Kidney glomerular epithelial cell (primary cell): ENCODE measurements around the gene C10orf71.

Source experiments
- DNase-seq: peaks from one replicate; lab custom pipeline; 2025; lab: John Stamatoyannopoulos, UW

C10orf71 gene

DNA sequence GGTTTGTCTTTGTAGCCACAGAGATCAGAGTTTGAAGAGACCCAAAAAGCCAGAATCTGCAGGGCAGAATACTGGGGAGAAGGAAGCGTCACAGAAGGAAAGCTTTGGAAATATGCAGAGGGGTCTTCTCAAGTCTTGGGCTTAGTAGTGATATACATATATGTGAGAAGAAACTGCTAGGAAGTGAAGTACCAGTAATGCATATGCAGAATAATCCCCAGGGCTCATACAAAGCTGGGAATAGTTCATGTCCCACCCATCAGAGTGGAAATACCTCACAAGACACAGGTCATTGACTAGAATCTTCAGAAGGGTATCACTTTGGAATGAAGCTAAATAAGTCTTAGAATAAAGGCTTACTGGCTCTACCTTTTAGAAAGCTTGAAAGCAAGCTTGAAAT lies 39.6 kb downstream of the C10orf71 start:
- no peak for DNase-seq

- DNase-seq = no peak
These were observed 45.9 kb downstream of the C10orf71 start for GRCh38 chr10:49344840-49345239.

GRCh38 chr10:49347342-49347741 lies 48.4 kb downstream of the C10orf71 start:
- no peak for DNase-seq

DNA sequence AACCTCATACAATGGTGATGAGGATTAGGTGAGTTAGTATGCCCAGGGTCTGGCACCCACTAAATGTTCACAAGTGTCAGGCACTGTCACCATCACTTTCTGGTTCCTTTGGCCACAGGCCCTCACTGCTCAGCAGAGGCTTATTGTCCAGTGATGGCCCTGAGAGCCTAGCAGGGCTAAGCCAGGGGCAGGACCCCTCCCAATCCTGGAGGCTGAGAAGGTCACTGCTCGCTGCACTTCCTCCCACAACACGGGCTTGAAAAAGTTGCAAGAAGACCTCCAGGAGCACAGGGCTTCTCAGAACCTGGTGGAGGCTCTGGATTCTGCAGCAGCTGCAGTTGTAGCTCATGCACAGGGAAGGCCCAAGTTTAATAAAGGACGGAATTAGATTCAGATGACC lies 48.9 kb downstream of the C10orf71 start:
- no peak for DNase-seq

GRCh38 chr10:49348593-49348992 lies 49.6 kb downstream of the C10orf71 start:
- no peak for DNase-seq

- DNase-seq = no peak
These were observed 50.4 kb downstream of the C10orf71 start for GRCh38 chr10:49349390-49349789.

- no peak for DNase-seq
These were observed 51.2 kb downstream of the C10orf71 start for GRCh38 chr10:49350138-49350537.

GRCh38 chr10:49350846-49351532 lies 52.0 kb downstream of the C10orf71 start:
- DNase-seq = no peak

GRCh38 chr10:49351669-49352068 lies 52.7 kb downstream of the C10orf71 start:
- DNase-seq = no peak

GRCh38 chr10:49352323-49352722 lies 53.4 kb downstream of the C10orf71 start:
- no peak for DNase-seq

GRCh38 chr10:49353026-49353894 lies 54.3 kb downstream of the C10orf71 start:
- DNase-seq = no peak

DNA sequence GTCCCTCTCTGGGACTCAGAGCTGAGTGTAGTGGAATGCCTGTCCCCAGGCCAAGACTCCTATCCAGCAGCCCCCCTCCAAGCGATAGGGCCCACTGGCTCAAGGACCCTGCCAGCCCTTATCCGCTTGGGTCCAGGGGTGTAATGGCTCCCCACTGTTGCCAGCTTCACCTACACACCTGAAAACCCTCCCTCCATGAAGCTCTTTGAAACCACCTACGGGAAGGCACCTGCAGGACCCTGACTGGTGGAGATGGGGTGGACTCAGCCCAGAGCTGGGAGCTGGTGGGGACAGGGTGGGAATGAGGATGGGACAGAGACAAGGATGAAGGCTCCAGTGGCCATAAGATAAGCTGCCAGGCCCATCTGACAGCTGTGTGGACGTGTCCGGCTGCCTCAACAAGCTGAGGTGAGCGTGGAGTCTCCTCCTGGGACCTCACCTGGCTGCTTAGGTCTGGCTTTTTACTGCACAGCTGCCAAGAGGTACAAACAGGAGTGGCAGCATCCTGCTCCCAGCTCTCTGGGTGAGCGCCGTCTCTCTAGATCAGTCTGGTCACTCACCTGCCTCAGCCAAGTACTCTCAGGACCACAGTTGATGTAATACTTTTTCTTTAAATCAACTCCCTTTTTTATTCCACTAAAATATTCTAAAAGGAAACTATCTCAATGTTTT lies 55.1 kb downstream of the C10orf71 start:
- DNase-seq = no peak

GRCh38 chr10:49354593-49354992 lies 55.6 kb downstream of the C10orf71 start:
- no peak for DNase-seq

GRCh38 chr10:49355221-49355620 lies 56.3 kb downstream of the C10orf71 start:
- DNase-seq = no peak

GRCh38 chr10:49356181-49356580 lies 57.2 kb downstream of the C10orf71 start:
- DNase-seq = no peak

DNA sequence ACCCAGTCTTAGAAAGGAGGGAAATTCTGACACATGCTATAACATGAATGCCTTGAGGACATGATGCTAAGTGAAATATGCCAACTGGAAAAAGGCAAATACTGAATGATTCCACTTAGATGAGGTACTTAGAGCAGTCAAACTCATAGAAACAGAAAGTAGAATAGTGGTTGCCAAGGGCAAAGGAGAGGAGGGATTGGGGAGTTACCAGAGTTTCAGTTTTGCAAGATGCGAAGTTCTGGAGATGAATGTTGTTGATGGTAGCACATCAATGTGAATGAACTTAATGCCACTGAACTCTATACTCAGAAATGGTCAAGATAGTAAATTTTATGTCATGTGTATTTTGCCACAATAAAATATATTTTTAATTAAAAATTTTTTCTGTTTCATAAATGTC lies 58.0 kb downstream of the C10orf71 start:
- no peak for DNase-seq

GRCh38 chr10:49357910-49358309 lies 58.9 kb downstream of the C10orf71 start:
- no peak for DNase-seq

DNA sequence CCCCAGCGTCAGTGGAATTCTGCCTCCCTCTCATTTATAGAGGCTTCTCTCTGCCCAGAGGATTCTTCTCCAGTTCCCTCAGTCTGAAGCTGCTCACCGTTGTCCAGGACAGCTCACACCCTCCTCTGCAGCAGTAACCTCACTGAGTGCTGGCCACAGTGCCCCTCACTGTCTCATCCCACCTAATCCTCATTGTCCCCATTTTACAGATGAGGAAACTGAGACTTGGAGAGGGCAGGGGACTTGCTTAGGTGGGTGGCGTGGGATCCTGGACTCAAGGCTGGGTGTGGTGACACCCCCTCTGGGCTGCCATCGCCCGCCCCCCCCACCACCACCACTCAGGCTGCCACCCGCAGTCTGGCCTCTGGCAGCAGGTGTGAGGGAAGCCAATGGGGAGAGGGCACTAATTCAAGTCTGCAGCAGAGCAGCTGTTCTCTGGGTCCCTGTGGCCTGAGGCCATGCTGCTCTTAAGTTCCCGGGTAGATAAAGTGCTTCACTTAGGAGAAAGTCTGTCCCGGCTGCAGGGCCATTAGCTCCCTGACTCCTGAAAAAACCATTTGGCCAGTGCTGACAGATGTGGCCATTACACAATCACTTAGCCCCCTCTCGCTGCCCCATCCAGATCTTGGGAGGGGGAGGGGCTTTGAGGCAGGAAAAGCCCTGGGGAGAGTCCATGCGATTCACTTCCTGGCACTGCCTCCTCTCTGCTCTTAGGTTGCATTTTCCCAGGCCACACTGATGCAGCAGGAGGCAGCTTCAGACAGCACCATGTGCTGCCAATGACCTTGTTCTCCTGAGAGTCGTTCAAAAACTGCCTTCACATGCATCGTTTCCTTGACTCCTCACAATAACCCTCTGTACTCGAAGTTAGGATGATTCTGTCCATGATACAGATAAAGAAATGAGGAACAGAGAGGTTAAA lies 60.6 kb downstream of the C10orf71 start:
- no peak for DNase-seq

DNA sequence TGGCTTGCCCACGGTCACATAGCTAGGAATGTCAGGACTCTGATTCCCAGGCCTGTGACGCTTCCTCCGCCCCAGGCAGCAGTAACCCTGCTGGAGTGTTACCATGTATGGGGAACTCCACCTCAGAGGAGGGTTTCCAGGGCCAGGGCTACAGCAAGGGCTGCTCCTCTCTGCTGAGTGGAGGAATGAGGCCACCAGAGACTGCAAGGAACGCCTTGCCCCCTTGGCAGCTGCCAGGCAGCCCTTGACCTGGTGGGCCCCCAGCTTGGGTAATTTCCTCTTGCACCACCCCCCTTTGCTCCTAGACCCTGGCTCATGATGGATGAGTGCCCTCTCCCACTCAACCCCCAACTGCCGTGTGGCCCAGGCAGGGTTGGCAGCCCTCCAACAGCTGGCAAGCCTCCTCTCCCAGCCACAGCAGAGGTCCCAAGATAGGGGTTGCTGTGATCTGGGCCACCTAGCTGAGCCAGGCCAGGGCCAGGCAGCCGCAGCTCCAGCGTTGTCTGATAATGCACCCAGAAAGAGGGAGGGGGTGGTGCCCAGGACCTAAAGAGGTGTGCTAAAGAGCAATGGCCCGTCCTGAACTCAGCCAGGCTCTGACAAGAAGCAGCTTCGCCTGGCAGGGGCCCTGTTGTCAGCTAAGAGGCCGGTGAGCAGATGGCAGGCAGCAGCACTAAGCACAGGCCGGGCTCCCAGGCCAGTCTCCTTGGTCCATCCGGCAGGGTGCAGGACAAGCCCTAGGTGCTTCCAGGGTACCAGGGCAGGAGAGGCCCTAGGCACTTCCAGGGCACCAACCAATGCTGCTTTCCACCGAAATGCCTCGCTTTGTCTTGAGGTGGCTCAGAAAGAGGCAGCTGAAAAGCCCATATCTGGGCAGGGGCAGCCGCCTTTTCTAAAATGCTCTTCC lies 61.6 kb downstream of the C10orf71 start:
- no peak for DNase-seq

GRCh38 chr10:49361178-49361554 lies 62.2 kb downstream of the C10orf71 start:
- no peak for DNase-seq
